HG03196 (cell line): ENCODE measurements around the gene FUT1.
"Not testable (repeated sequence)": the region's sequence is repeated elsewhere in the genome, so short reads cannot be mapped to it uniquely, and the experiment has no call there.

ENCODE experiments used
- ATAC-seq: cut with Tn5 transposase; IDR thresholded peaks from one replicate; pipeline ENCODE4 v1.9.1; 2021; ENCODE audit not compliant: unreplicated experiment

Gene FUT1

GRCh38 chr19:48752496-48753365 is at the start of gene FUT1:
Gene FUT1 (minus strand): TSS chr19:48752641. CDS start chr19:48751281, 1,360 bp downstream.
- ATAC-seq, result no peak

- ATAC-seq, result no peak
Measured at GRCh38 chr19:48799358-48800300, 47.2 kb upstream of the FUT1 start.

GRCh38 chr19:48798937-48799336 is 46.5 kb upstream of the FUT1 start:
- ATAC-seq, result no peak

GRCh38 chr19:48797103-48797502 is 44.7 kb upstream of the FUT1 start:
- ATAC-seq, result no peak

DNA sequence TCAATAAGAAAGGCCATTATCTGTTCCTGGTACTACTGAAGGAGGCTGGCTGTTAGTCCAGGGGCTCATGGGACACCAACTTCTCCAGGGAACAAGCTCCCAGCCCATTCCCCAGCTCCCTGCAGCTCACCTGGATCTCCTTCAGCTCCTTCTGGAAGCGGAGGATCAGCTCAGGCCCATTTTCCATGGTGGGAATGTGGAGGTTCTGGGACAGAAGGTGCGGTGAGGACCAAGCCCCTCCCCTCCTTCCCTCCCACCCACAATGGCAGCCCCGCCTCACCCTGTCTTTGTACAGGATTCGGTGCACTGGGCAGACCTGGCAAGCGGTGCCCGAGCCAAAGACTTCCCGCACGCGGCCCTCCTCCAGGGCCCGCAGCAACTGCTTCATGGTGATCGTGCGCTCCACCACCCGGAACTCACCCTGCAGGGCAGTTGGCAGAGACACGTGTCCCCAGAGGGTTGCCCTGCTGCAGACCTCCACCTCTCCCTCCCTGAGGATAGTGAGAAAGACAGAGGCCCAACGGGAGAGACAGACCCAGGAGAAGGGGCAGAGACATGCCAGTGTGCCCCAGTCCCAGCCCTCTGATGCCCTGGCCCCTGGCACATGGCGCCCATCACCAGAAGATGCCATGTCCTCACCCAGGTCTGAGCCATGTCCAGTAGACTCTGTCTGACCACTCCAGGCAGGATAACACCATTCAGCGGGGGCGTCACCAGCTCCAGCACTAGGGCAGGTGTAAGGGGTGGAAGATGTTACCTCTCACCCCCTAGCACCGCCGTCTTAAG is 44.0 kb upstream of the FUT1 start:
- ATAC-seq, result no peak

DNA sequence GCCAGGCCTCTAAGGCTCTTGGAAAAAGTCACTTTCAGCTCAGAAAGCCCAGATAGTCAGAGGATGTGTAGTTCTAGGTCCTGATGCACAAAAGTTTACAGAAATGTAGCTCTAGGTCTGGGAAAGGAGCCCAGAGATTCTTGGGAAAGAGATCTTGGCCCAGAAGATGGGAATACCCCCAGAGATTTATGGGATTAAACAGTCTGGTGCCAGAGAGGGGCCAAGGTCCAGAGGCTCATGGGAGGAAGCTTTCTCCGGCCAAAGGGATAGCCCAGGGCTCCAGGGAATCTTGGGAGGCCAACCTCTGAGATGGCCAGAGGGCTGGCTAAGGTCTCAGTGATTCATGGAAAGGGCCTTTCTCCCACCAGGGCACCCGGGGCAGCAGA is 43.2 kb upstream of the FUT1 start:
- ATAC-seq, result no peak

- ATAC-seq, result peak; percentile 65
Measured at GRCh38 chr19:48795055-48795684, 42.7 kb upstream of the FUT1 start.

DNA sequence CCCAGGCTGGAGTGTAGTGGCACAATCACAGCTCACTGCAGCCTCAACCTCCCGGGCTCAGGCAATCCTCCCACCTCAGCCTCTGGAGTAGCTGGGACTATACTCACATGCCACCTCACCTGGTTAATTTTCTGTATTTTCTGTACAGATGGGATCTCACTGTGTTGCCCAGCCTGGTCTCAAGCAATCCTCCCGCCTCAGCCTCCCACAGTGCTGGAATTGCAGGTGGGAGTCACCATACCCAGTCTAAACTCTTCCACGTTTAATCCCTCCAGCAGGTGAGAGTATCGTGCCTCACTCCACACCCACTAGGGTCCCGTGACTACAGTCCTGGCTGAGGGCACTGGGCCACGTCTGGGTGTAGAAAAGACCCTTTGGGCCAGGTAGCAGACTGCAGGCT is 41.9 kb upstream of the FUT1 start:
- ATAC-seq, result no peak

DNA sequence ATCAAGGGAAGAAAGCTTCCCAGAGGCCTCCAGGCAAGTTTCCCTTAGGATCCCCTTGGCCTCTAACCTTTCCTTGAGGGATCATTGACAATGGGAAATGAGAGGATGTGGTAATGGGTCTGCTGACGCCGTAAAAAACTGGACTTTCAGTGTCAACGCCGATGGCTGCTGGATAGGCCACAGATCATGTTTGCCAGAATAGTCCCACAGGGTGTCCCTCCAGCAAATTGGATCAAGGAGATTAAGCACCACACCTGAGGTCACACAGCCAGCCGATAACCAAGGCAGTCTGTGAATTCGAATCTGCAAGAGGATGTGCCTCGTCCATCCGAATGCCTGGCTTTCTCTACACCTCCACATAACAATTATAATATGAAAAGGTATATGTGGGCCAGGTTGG is 40.8 kb upstream of the FUT1 start:
- no peak for ATAC-seq

- ATAC-seq, result not testable (repeated sequence)
Measured at GRCh38 chr19:48787331-48787730, 34.9 kb upstream of the FUT1 start.

- not testable (repeated sequence) for ATAC-seq
Measured at GRCh38 chr19:48786422-48786821, 34.0 kb upstream of the FUT1 start.

DNA sequence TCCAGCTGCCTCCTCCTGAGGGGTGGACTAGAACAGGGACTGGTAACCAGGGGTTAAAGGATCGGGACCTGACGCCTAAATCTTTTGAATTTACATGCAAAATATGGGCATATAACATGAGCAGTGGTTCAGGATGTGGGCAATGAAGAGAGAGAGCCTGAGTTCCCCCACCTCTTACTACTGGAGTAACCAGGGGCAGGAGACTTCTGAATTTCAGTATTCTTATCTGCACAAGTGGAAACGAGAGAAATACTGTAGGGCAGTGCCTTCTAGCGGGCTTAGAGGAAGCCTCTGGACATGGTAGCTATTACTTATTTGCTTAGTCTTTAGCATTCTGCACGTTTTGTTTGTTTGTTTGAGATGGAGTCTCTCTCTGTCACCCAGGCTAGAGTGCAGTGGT is 32.1 kb upstream of the FUT1 start:
- no peak for ATAC-seq

GRCh38 chr19:48780631-48781391 is 28.4 kb upstream of the FUT1 start:
- no peak for ATAC-seq

- ATAC-seq, result no peak
Measured at GRCh38 chr19:48779636-48780035, 27.2 kb upstream of the FUT1 start.

DNA sequence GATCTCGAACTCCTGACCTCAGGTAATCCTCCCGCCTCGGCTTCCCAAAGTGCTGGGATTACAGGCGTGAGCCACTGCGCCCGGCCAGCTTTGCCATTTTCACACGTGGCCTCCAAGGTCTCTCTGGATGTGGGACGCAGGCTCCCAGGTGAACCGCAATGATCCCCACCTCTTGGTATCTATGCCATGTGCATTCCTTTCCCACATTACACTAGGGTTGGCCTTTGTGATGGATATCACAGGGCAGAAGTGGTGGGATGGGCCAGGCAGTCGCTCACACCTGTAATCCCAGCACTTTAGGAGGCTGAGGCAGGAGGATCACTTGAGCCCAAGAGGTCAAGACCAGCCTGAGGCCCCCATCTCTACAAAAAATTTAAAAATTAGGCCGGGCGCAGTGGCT is 25.3 kb upstream of the FUT1 start:
- no peak for ATAC-seq

- no peak for ATAC-seq
Measured at GRCh38 chr19:48777139-48777538, 24.7 kb upstream of the FUT1 start.

- no peak for ATAC-seq
Measured at GRCh38 chr19:48772503-48772953, 20.1 kb upstream of the FUT1 start.

GRCh38 chr19:48770734-48771472 is 18.5 kb upstream of the FUT1 start:
- no peak for ATAC-seq

DNA sequence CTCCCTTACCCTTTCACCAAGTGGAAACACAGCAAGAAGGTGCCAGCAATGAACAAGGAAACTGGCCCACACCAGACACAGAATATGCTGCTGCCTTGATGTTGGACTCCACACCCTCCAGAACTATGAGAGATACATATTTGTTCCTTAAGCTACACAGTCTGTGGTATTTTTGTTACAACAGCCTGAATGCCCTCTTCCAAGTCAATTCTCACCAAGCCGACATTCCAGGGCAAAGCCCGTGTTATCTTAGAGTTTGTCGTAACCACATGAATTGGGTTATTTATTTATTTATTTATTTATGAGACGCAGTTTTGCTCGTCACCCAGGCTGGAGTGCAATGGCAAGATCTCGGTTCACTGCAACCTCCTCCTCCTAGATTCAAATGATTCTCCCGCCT is 17.8 kb upstream of the FUT1 start:
- no peak for ATAC-seq
